ENCODE data around the gene RGS7. TPM values are rescaled to one million over a fixed set of nuclear protein-coding genes. Genes with fewer than 3 reads are reported as not detected.
"Not testable (repeated sequence)": the region's sequence is repeated elsewhere in the genome, so short reads cannot be mapped to it uniquely, and the experiment has no call there.

RGS7 gene
- total RNA-seq, 1 experiment from 2014 or later, result 4.5 TPM

GRCh38 chr1:241139047-241139446, 218.0 kb downstream of the RGS7 start:
- DNase-seq (ENCODE audit: low read depth), result no peak

GRCh38 chr1:241138248-241138647, 218.8 kb downstream of the RGS7 start:
- DNase-seq (ENCODE audit: low read depth), result no peak

GRCh38 chr1:241136389-241136788, 220.6 kb downstream of the RGS7 start:
- no peak for DNase-seq (ENCODE audit: low read depth)

DNA sequence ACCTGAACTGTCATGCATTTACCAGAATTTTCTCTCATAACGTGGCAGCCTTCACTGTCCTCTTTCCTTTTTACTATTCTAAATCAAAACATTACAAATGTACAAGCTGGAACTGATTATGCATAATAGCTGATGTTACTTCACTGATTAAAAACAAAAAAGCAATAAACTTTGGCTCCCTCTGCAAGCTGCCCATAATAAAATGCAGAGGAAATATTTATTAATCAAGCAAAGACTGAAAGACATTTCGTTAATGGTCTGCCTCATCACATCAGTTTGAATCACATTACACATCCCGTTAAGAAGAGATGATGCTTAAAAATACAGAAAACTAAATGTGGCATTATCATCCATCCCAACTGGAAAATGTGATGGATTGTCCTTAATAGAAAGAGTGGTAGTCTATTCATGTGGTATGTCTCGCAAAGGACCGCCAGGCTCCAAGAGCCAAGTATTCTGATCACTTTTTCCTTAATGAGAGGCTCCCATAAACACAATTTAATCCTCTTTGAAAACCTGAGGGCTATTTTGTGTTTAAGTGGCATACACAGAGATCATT, 225.3 kb downstream of the RGS7 start:
- no peak for DNase-seq (ENCODE audit: low read depth)

- peak; percentile 38 for DNase-seq (ENCODE audit: low read depth)
These were observed 226.1 kb downstream of the RGS7 start for GRCh38 chr1:241130881-241131280.

- no peak for DNase-seq (ENCODE audit: low read depth)
These were observed 227.6 kb downstream of the RGS7 start for GRCh38 chr1:241129207-241129960.

DNA sequence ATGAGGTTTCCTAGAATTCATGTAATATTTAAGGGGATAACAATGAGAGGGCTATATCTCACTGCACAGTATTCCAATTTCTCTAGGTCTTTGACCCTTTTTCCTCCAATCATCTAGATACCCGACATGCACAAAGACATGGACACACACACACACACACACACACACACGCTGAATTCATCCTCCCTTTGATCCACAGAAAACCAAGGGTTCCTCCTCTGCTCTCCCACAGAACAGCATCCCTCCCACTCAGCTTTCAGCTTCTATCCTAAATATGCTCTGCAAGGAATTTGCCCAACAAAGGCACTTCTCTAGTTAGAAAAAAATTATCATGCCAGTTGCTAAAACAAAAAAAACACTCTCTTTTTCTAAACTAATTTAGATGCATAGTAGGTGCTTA, 231.7 kb downstream of the RGS7 start:
- DNase-seq (ENCODE audit: low read depth), result no peak

DNA sequence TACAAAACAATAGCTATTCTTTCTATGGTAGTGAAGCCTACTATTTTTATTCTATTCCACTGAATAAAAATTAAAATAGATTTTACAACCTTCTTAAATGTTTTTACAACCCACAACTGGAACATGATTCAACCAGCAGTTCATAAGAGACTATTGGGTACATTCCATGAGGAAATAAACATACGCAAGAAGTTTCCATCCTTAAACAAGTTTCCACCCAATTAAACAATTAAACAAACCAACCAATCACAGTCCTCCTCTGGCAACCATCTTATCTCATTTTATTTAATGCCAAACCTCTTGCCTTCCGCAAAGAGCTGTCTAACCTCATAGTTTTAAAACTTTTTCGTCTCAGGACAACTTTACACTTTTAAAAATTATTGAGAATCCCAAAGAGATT, 239.0 kb downstream of the RGS7 start:
- DNase-seq (ENCODE audit: low read depth), result peak; percentile 61

GRCh38 chr1:241115784-241116183, 241.2 kb downstream of the RGS7 start:
- peak; percentile 34 for DNase-seq (ENCODE audit: low read depth)

GRCh38 chr1:241114699-241115233, 242.2 kb downstream of the RGS7 start:
- no peak for DNase-seq (ENCODE audit: low read depth)

DNA sequence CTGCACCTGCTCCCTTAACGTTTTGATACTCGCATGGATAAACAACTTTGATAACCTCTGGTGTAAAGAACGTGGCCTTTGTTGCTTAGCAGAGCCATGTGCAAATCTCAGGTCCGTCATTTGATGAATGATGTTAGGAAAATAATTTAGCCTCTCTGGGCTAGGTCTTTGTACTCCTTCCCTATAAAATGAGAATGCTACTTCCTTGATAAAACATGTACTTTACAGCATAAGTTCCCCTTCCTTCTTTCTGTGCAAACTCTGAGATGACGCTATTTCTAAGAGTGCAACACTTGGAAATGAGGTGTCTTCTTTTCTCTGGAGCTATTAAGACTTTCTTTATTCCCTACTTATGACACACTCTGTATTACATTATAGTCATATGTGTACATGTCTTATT, 243.4 kb downstream of the RGS7 start:
- no peak for DNase-seq (ENCODE audit: low read depth)

DNA sequence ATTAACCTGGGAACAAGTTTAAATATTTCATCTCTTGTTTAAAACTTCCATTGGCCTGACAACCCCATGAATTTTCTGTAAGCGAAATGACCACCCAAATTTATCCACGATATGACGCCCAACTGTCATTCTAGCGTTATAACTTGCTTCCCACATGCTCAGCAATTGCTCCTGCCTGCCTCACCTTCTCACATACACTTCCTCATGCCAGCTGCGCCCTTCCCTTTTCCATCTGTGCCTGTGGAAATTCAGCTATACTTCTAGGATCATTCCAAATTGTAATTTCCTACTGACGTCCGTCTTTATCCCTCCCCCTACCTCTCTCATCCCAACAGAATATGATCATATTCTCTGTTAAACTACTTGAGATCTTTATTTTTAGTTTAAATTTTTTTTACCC, 248.0 kb downstream of the RGS7 start:
- no peak for DNase-seq (ENCODE audit: low read depth)

GRCh38 chr1:241105147-241105546, 251.9 kb downstream of the RGS7 start:
- DNase-seq (ENCODE audit: low read depth), result no peak

GRCh38 chr1:241102664-241103063, 254.3 kb downstream of the RGS7 start:
- DNase-seq (ENCODE audit: low read depth), result no peak

DNA sequence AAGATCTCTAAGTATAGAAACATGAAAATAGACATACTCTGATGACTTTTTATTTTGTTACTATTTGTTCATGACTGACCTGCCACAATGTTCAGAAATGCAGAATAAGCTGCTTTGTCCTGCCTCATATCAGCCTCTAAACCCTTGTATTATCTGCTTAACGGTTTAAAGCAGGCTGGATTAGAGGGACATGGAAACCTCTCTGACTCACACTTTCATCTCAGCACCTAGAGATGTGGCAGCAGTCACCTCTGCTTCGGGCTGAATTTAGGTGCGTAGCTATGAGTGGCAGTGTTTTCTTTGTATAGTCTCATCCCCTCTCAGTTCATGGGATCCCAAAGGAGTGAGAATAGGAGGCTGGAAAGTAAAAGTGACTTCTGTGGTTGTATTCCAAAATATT, 255.4 kb downstream of the RGS7 start:
- DNase-seq (ENCODE audit: low read depth), result peak; percentile 53

GRCh38 chr1:241097479-241097878, 259.5 kb downstream of the RGS7 start:
- no peak for DNase-seq (ENCODE audit: low read depth)

DNA sequence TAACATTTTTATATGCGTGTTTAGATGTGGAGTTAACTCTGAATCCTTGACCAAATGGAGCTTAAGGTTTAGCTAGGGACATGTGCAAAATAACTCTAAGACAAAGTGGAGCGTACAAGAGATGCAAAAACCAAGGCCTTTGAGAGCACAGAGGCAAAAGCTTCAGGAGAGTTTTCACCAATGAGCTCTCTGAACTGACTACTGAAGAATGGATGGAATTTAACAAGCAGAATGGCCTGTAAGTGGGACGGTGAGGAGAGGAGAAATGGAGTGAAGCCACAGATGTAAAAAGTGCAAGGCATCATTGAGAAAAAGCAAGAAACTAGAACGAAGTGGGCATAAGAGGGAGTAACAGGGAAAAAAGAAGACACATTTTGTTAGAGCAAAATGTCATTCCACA, 260.0 kb downstream of the RGS7 start:
- no peak for DNase-seq (ENCODE audit: low read depth)

- DNase-seq (ENCODE audit: low read depth), result no peak
These were observed 261.2 kb downstream of the RGS7 start for GRCh38 chr1:241095847-241096246.

- DNase-seq (ENCODE audit: low read depth), result no peak
These were observed 266.2 kb downstream of the RGS7 start for GRCh38 chr1:241090798-241091197.

GRCh38 chr1:241089066-241089465, 267.9 kb downstream of the RGS7 start:
- DNase-seq (ENCODE audit: low read depth), result not testable (repeated sequence)

GRCh38 chr1:241088075-241088474, 268.9 kb downstream of the RGS7 start:
- DNase-seq (ENCODE audit: low read depth), result not testable (repeated sequence)

GRCh38 chr1:241086686-241087085, 270.3 kb downstream of the RGS7 start:
- peak; percentile 47 for DNase-seq (ENCODE audit: low read depth)

- DNase-seq (ENCODE audit: low read depth), result no peak
These were observed 273.7 kb downstream of the RGS7 start for GRCh38 chr1:241083285-241083684.
